Astrocyte (in vitro differentiated cells and primary cell): ENCODE results near the gene IFT22.

Source experiments
- EZH2 ChIP-seq: IDR thresholded peaks from 2 replicates; pipeline ENCODE4 v1.6.1; 2012; ENCODE audit warnings: mild to moderate bottlenecking, low read length, inconsistent platforms; ENCODE audit not compliant: insufficient read depth
- TF ChIP-seq, protein P1 (sequence below): IDR thresholded peaks from 2 replicates; pipeline ENCODE4 v1.5.1; 2011; ENCODE audit warnings: low read depth, mild to moderate bottlenecking, inconsistent platforms, low read length, moderate library complexity; ENCODE audit not compliant: insufficient read depth

DNA sequence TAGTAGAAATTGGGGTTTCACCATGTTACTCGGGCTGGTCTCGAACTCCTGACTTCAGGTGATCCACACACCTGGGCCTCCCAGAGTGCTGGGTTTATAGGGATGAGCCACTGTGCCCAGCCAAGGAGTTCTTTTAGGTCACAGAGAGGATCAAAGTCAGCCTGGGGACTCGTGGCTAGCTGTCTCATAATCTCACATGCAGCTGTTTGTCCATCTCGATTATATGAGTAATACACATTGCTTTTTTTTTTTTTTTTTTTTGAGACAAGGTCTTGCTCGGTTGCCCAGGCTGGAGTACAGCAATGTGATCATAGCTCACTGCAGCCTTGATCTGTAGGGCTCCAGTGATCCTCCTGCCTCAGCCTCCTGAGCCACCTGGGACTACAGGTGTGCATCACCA is 2.2 kb downstream of the IFT22 start:
- TF ChIP-seq, protein P1, sequence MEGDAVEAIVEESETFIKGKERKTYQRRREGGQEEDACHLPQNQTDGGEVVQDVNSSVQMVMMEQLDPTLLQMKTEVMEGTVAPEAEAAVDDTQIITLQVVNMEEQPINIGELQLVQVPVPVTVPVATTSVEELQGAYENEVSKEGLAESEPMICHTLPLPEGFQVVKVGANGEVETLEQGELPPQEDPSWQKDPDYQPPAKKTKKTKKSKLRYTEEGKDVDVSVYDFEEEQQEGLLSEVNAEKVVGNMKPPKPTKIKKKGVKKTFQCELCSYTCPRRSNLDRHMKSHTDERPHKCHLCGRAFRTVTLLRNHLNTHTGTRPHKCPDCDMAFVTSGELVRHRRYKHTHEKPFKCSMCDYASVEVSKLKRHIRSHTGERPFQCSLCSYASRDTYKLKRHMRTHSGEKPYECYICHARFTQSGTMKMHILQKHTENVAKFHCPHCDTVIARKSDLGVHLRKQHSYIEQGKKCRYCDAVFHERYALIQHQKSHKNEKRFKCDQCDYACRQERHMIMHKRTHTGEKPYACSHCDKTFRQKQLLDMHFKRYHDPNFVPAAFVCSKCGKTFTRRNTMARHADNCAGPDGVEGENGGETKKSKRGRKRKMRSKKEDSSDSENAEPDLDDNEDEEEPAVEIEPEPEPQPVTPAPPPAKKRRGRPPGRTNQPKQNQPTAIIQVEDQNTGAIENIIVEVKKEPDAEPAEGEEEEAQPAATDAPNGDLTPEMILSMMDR: no peak
- no peak for TF ChIP-seq EZH2
